ENCODE results near the gene SH2D3A. TPM values are rescaled to one million over a fixed set of nuclear protein-coding genes. Genes with fewer than 3 reads are reported as not detected.

Gene SH2D3A
- total RNA-seq, 1 experiment from 2014 or later: 17.9 TPM

DNA sequence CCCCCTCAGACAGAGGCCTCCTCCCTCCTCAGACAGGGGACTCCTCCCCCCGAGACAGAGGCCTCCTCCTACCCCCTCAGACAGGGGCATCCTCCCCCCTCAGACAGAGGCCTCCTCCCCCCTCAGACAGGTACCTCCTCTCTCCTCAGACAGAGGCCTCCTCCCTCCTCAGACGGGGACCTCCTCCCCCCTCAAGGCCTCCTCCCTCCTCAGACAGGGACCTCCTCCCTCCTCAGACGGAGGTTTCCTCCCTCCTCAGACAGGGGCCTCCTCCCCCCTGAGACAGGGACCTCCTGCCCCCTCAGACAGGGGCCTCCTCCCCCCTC, 60.6 kb downstream of the SH2D3A start:
- H3K4me3 Mint-ChIP-seq: no peak overlapping the region
- TF ChIP-seq, protein P1, sequence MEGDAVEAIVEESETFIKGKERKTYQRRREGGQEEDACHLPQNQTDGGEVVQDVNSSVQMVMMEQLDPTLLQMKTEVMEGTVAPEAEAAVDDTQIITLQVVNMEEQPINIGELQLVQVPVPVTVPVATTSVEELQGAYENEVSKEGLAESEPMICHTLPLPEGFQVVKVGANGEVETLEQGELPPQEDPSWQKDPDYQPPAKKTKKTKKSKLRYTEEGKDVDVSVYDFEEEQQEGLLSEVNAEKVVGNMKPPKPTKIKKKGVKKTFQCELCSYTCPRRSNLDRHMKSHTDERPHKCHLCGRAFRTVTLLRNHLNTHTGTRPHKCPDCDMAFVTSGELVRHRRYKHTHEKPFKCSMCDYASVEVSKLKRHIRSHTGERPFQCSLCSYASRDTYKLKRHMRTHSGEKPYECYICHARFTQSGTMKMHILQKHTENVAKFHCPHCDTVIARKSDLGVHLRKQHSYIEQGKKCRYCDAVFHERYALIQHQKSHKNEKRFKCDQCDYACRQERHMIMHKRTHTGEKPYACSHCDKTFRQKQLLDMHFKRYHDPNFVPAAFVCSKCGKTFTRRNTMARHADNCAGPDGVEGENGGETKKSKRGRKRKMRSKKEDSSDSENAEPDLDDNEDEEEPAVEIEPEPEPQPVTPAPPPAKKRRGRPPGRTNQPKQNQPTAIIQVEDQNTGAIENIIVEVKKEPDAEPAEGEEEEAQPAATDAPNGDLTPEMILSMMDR (conservative IDR thresholded peaks at IDR 0.05): no peak
- no peaks in the 10 kb centered on the region for H3K4me1 ChIP-seq (ENCODE audit: insufficient read depth, low read length)
- H3K9me3 ChIP-seq (ENCODE audit: control insufficient read depth, low read depth, low read length): no peaks in the 10 kb centered on the region
- H2BK5ac ChIP-seq (ENCODE audit: insufficient read length, low read length): no peak overlapping the region
- H3K4ac ChIP-seq (ENCODE audit: low read depth, low read length): no peak overlapping the region
- no peak overlapping the region for H4K8ac ChIP-seq (replicated peaks; ENCODE audit: insufficient read length, low read depth, low read length)
- no peak overlapping the region for H2AK5ac ChIP-seq (ENCODE audit: insufficient read length, low read length)
- H3K18ac ChIP-seq (ENCODE audit: insufficient read length, low read depth, low read length): no peak overlapping the region
- peaks cover 14 to 24% of the 10 kb centered on the region in 2 experiments for H3K4me1 Mint-ChIP-seq
- H3K27ac ChIP-seq (ENCODE audit: insufficient read length, low read depth, low read length): no peak overlapping the region
- no peak overlapping the region for H4K91ac ChIP-seq (ENCODE audit: insufficient read length, low read depth, low read length)
- WGBS (ENCODE audit: extremely low coverage, insufficient read length, low lambda C conversion rate): no CpG with 5 or more reads among the region's 3 CpGs
- no peak for DNase-seq
- H3K56ac ChIP-seq (ENCODE audit: insufficient read length, low read depth, low read length): no peak overlapping the region
- H3K23ac ChIP-seq (ENCODE audit: insufficient read length, low read depth, low read length): no peak overlapping the region
- H3K79me2 ChIP-seq (ENCODE audit: insufficient read depth, low read length): no peaks in the 10 kb centered on the region
- no peak overlapping the region for H4K5ac ChIP-seq (ENCODE audit: insufficient read length, low read depth, low read length)
- no peak overlapping the region; the same call in 1 of the 2 replicates for H3K14ac ChIP-seq (ENCODE audit: insufficient read depth, low read length)
- peaks cover 0 to 14% of the 10 kb centered on the region in 2 experiments; a peak in 4 of 5 replicates for H3K9me3 Mint-ChIP-seq
- no peak overlapping the region for H2BK120ac ChIP-seq (ENCODE audit: low read depth, low read length, poor library complexity, severe bottlenecking)
- H3K79me1 ChIP-seq (ENCODE audit: insufficient read depth, low read depth, low read length, poor library complexity, severe bottlenecking): no peaks in the 10 kb centered on the region
- peaks cover 34% of the 10 kb centered on the region for H3K27me3 Mint-ChIP-seq (ENCODE audit: low read depth)
- H3K27me3 ChIP-seq (ENCODE audit: insufficient read depth, low read length): no peaks in the 10 kb centered on the region; the same call in 1 of the 2 replicates
- no peak overlapping the region for H3T11ph ChIP-seq (ENCODE audit: low read length)
- H2BK12ac ChIP-seq (ENCODE audit: insufficient read length, low read depth, low read length): no peak overlapping the region
- no peaks in the 10 kb centered on the region for H4K20me1 ChIP-seq (ENCODE audit: control insufficient read depth, insufficient read depth, insufficient read length)
- no peaks in the 10 kb centered on the region for H3K23me2 ChIP-seq (ENCODE audit: insufficient read length, low read depth, low read length, poor library complexity, severe bottlenecking)
- H2BK20ac ChIP-seq (ENCODE audit: low read depth, low read length, poor library complexity, severe bottlenecking): no peak overlapping the region
- no peak overlapping the region for H2AFZ ChIP-seq (ENCODE audit: low read length)
- no peak overlapping the region for H3K4me2 ChIP-seq (ENCODE audit: insufficient read depth, insufficient read length, low read length)
- H2BK15ac ChIP-seq (ENCODE audit: low read depth, low read length): no peak overlapping the region
- H3K9ac ChIP-seq (ENCODE audit: extremely low read depth, insufficient read length, low read length): no peak overlapping the region
- H3K27ac Mint-ChIP-seq: no peak overlapping the region
- no peaks in the 10 kb centered on the region for H3K36me3 Mint-ChIP-seq (ENCODE audit: insufficient read depth in 1 of 3, low read depth in 3 of 3)
